HUES48 (cell line): ENCODE results near the gene UBE2E3.

ENCODE experiments used
- H3K27ac ChIP-seq: one replicate; pipeline ENCODE4 v1.7.0; 2013; ENCODE audit warnings: low read depth, low read length, inconsistent platforms
- H3K27me3 ChIP-seq: 2 replicates; pipeline ENCODE4 v1.6.1; 2013; ENCODE audit warnings: mild to moderate bottlenecking, low read length; ENCODE audit not compliant: control insufficient read depth, insufficient read depth
- H3K36me3 ChIP-seq: 2 replicates; pipeline ENCODE4 v1.6.1; 2013; ENCODE audit warnings: low read length; ENCODE audit not compliant: control insufficient read depth, insufficient read depth
- H3K4me1 ChIP-seq: 2 replicates; pipeline ENCODE4 v1.6.1; 2013; ENCODE audit warnings: mild to moderate bottlenecking, low read length; ENCODE audit not compliant: control insufficient read depth, insufficient read depth
- H3K4me3 ChIP-seq: 2 replicates; pipeline ENCODE4 v1.5.1; 2013; ENCODE audit warnings: mild to moderate bottlenecking, low read depth, low read length
- H3K9ac ChIP-seq: 2 replicates; pipeline ENCODE4 v1.6.1; 2013; ENCODE audit warnings: mild to moderate bottlenecking, low read depth, low read length, moderate library complexity
- H3K9me3 ChIP-seq: 2 replicates; pipeline ENCODE4 v1.6.1; 2013; ENCODE audit warnings: low read length; ENCODE audit not compliant: control insufficient read depth, insufficient read depth

UBE2E3 gene

DNA sequence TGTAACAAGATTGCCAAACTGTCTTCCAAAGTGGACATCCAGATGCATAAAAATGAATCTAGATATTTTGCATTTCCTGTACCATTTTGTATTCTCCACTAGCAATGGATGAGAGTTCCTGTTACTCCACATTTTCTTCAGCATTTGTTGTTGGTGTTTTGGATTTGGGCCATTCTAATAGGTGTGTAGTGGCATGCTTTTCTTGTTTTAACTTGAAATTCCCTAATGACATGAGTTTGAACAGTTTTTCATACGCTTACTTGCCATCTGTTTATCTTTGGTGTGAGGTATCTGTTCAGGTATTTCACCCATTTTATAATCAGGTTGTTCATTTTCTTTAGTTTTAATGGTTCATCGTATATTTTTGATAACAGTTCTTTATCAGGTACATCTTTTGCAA, 73.9 kb downstream of the UBE2E3 start:
- H3K9ac ChIP-seq, result no peak overlapping the region
- H3K27ac ChIP-seq, result no peak overlapping the region
- H3K36me3 ChIP-seq, result no peaks in the 10 kb centered on the region
- H3K27me3 ChIP-seq, result no peaks in the 10 kb centered on the region
- H3K4me1 ChIP-seq, result peaks cover 21% of the 10 kb centered on the region
- H3K4me3 ChIP-seq, result no peak overlapping the region
- H3K9me3 ChIP-seq, result no peaks in the 10 kb centered on the region

- H3K9ac ChIP-seq, result no peak overlapping the region
- H3K27ac ChIP-seq, result no peak overlapping the region
- H3K36me3 ChIP-seq, result no peaks in the 10 kb centered on the region
- H3K4me3 ChIP-seq, result no peak overlapping the region
- H3K27me3 ChIP-seq, result no peaks in the 10 kb centered on the region
- no peaks in the 10 kb centered on the region for H3K9me3 ChIP-seq
- H3K4me1 ChIP-seq, result peaks cover 21% of the 10 kb centered on the region
Observed at GRCh38 chr2:181054843-181055242, 74.4 kb downstream of the UBE2E3 start.

DNA sequence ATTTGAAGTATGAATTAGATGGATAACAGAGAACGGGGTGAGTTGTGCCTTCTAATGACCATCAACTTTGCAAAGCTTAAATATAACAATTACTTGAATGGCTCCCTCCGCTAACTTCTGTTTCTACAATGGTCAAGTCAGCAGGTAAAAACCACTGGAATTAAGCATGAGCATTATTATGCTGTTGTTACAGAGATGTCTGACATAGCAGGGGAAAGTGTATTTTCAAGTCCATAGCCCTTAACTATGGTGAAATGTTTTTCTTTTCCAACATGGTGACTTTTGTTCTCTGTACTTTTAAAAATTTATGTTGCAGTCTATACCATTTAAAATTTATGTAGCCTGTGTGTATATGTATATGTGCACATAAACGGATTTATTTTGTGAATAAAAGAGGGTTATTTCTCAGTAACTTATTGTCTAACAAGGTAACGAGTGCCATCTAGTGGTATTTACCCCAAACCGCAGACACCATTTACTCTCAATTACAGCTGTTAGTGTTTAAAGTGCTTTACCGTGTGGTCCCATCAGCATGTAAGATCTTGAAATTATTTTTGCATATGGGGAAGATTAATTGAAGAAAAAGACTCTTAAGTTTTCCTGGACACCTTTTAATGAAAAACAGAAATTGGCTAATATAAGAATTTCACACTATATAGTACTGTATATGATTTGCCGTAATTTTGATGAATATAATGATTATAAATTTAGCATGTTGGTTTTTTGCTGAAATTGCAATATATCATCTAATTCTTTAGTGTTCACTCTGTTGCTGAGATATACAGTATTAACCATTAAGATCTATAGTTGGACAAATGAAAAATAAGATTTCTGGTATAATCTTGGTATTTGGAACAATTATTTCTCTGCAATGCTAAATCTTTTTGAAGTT, 78.2 kb downstream of the UBE2E3 start:
- Histone ChIP-seq H3K4me3 (no peak overlapping the region), H3K4me1 (peaks cover 16% of the 10 kb centered on the region), H3K27ac (no peak overlapping the region)

GRCh38 chr2:181063696-181064095, 83.3 kb downstream of the UBE2E3 start:
- Histone ChIP-seq H3K4me1 (peaks cover 15% of the 10 kb centered on the region), H3K36me3 (peaks cover 7% of the 10 kb centered on the region), H3K9me3 (no peaks in the 10 kb centered on the region), H3K4me3 (no peak overlapping the region), H3K9ac (no peak overlapping the region), H3K27me3 (no peaks in the 10 kb centered on the region), H3K27ac (no peak overlapping the region)

More for the DNA sequence above, 78.2 kb downstream of the UBE2E3 start:
- Histone ChIP-seq H3K9ac (no peak overlapping the region), H3K36me3 (peaks cover 7% of the 10 kb centered on the region), H3K27me3 (no peaks in the 10 kb centered on the region), H3K9me3 (no peaks in the 10 kb centered on the region)

DNA sequence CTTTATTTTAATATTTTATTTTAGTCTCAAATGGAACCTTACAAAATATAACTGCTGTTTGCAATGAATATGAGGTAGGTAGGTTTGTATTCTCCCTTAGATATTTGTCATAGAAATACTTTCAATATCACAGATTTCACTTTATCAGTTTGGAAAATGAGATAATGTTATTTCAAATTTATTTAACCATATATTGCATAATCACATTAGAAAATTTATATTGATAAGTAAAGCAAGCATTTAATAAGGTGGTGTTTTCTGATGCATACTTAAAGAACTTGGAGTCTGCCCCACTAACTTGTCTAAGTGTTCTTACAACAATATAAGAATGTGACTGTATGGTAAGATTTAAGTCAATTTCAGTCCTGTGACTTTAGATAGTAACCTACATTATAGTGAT, 85.1 kb downstream of the UBE2E3 start:
- Histone ChIP-seq H3K27ac (no peak overlapping the region), H3K4me1 (peaks cover 20% of the 10 kb centered on the region), H3K36me3 (peaks cover 7% of the 10 kb centered on the region), H3K27me3 (no peaks in the 10 kb centered on the region), H3K9ac (no peak overlapping the region), H3K9me3 (no peaks in the 10 kb centered on the region), H3K4me3 (no peak overlapping the region)

- H3K27ac ChIP-seq, result no peak overlapping the region
- no peak overlapping the region for H3K9ac ChIP-seq
- no peaks in the 10 kb centered on the region for H3K9me3 ChIP-seq
- peaks cover 21% of the 10 kb centered on the region for H3K4me1 ChIP-seq
- peaks cover 7% of the 10 kb centered on the region for H3K36me3 ChIP-seq
- no peak overlapping the region for H3K4me3 ChIP-seq
- no peaks in the 10 kb centered on the region for H3K27me3 ChIP-seq
Observed at GRCh38 chr2:181066333-181066732, 85.9 kb downstream of the UBE2E3 start.

GRCh38 chr2:181070119-181070835, 89.9 kb downstream of the UBE2E3 start:
- Histone ChIP-seq H3K36me3 (no peaks in the 10 kb centered on the region), H3K27me3 (no peaks in the 10 kb centered on the region), H3K9ac (no peak overlapping the region), H3K4me1 (peaks cover 21% of the 10 kb centered on the region), H3K27ac (no peak overlapping the region), H3K9me3 (no peaks in the 10 kb centered on the region), H3K4me3 (no peak overlapping the region)

DNA sequence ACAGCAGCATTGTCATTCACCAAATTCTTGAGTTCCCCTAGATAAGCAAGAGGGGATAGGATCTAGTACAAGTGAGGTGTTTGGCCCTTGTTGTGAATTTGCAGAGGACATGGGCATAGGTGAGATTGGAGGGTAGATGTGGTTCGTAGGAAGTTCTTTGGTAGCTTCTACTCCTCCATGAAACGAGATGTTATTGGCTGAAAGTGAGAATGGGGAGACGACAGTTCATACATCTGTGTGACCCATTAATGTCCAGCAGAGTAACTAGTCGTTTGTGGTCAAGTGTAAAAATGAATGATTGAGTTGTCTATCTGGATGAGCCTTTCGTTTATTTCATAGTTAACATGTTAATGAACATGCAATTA, 90.4 kb downstream of the UBE2E3 start:
- Histone ChIP-seq H3K9ac (no peak overlapping the region), H3K27ac (no peak overlapping the region), H3K27me3 (no peaks in the 10 kb centered on the region), H3K9me3 (no peaks in the 10 kb centered on the region), H3K4me3 (no peak overlapping the region), H3K4me1 (peaks cover 17% of the 10 kb centered on the region), H3K36me3 (no peaks in the 10 kb centered on the region)

GRCh38 chr2:181072486-181073235, 92.3 kb downstream of the UBE2E3 start:
- Histone ChIP-seq H3K4me3 (no peak overlapping the region), H3K36me3 (no peaks in the 10 kb centered on the region), H3K9me3 (no peaks in the 10 kb centered on the region), H3K4me1 (peaks cover 5% of the 10 kb centered on the region), H3K9ac (no peak overlapping the region), H3K27me3 (no peaks in the 10 kb centered on the region), H3K27ac (no peak overlapping the region)

GRCh38 chr2:181073896-181074295, 93.5 kb downstream of the UBE2E3 start:
- Histone ChIP-seq H3K9me3 (no peaks in the 10 kb centered on the region), H3K27ac (no peak overlapping the region), H3K4me1 (peaks cover 5% of the 10 kb centered on the region), H3K9ac (no peak overlapping the region), H3K36me3 (no peaks in the 10 kb centered on the region), H3K27me3 (no peaks in the 10 kb centered on the region), H3K4me3 (no peak overlapping the region)

DNA sequence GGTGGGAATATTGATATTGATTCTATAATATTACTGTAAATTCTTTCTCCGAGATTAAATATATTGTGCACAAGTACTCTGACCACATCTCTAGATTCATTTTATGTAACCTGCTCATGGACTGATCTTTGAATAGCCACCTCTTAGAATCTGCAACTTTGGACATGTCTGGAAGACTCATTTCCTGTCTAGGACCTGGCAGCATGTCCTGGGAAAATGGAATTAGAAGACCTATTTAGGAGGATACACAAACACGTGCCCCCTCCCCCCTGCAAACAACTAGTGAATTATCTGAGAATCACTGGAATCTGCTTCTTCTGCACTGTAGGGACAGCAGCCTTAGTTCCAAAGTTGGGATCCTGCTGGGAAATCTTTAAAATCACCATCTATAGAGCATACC, 94.1 kb downstream of the UBE2E3 start:
- H3K27me3 ChIP-seq, result no peaks in the 10 kb centered on the region
- H3K9me3 ChIP-seq, result no peaks in the 10 kb centered on the region
- H3K27ac ChIP-seq, result no peak overlapping the region
- H3K36me3 ChIP-seq, result no peaks in the 10 kb centered on the region
- peaks cover 5% of the 10 kb centered on the region for H3K4me1 ChIP-seq
- H3K4me3 ChIP-seq, result no peak overlapping the region
- no peak overlapping the region for H3K9ac ChIP-seq
